Natural killer cell (primary cell): ENCODE data around the gene C5orf58. TPM values are rescaled to one million over a fixed set of nuclear protein-coding genes. Genes with fewer than 3 reads are reported as not detected.

ENCODE experiments used
- ATAC-seq, 3 donors: fragments of 150-1000 bp in 2 of 3; fragments of 200-7000 bp in 1 of 3; cut with Tn5 transposase; 1 replicate in 1 of 3; 2 replicates in 2 of 3; pipeline ENCODE4 v1.10.0; 2021; ENCODE audit warnings: mild to moderate bottlenecking in 2 of 3, moderate library complexity in 2 of 3
- DNase-seq, 2 donors: peaks; one replicate each; pipeline versions ENCODE4 v3.0.0 to v3.0.0-alpha.2; 2013 to 2021; ENCODE audit warnings: mixed read lengths in 1 of 2
- H3K27ac ChIP-seq: one replicate; pipeline ENCODE4 v1.5.1; 2013; ENCODE audit warnings: mild to moderate bottlenecking, low read length
- H3K27me3 ChIP-seq: one replicate; pipeline ENCODE4 v1.6.1; 2013; ENCODE audit warnings: low read length; ENCODE audit not compliant: control insufficient read depth, insufficient read depth
- H3K36me3 ChIP-seq: one replicate; pipeline ENCODE4 v1.6.1; 2013; ENCODE audit warnings: low read length; ENCODE audit not compliant: control insufficient read depth, insufficient read depth
- H3K4me1 ChIP-seq: one replicate; pipeline ENCODE4 v1.6.1; 2013; ENCODE audit warnings: low read length; ENCODE audit not compliant: control insufficient read depth, insufficient read depth
- H3K4me3 ChIP-seq: one replicate; pipeline ENCODE4 v1.5.1; 2013; ENCODE audit warnings: low read length
- H3K9me3 ChIP-seq: one replicate; pipeline ENCODE4 v1.6.1; 2013; ENCODE audit warnings: low read length; ENCODE audit not compliant: control insufficient read depth, insufficient read depth
- H3K27ac Mint-ChIP-seq, 2 donors: one replicate each; pipeline ENCODE4 v1.8.0; 2022; ENCODE audit warnings: mild to moderate bottlenecking in 2 of 2, mixed read lengths in 2 of 2, moderate library complexity in 1 of 2
- H3K27me3 Mint-ChIP-seq, 2 donors: one replicate each; pipeline ENCODE4 v1.8.0; 2022; ENCODE audit warnings: low read depth in 2 of 2, mixed read lengths in 2 of 2
- H3K36me3 Mint-ChIP-seq: one replicate; pipeline ENCODE4 v1.8.0; 2022; ENCODE audit warnings: mixed read lengths
- H3K4me1 Mint-ChIP-seq, 2 donors: one replicate each; pipeline ENCODE4 v1.8.0; 2022; ENCODE audit warnings: mixed read lengths in 2 of 2
- H3K4me3 Mint-ChIP-seq: one replicate; pipeline ENCODE4 v1.8.0; 2022; ENCODE audit warnings: mild to moderate bottlenecking, moderate library complexity, mixed read lengths
- H3K9me3 Mint-ChIP-seq, 2 donors: one replicate each; pipeline ENCODE4 v1.8.0; 2022; ENCODE audit warnings: mixed read lengths in 2 of 2
- CTCF ChIP-seq: fragments of 200-600 bp; IDR thresholded peaks from one replicate; pipeline ENCODE4 v1.8.0; 2022; ENCODE audit warnings: antibody characterized with exemption
- WGBS: methylation state at CpG from one replicate; pipeline ENCODE4 v1.1.7; 2013; ENCODE audit warnings: missing lambda C conversion rate; ENCODE audit not compliant: insufficient coverage; 5-methylcytosine and 5-hydroxymethylcytosine counted together
- intact Hi-C: fragments of 100-400 bp; cut with micrococcal nuclease; formaldehyde crosslinking; loops from one replicate; pipeline ENCODE4 v1.14.2; 2022
- total RNA-seq, 4 donors: library from RNA; stranded (reverse); fragments of 120-200 nt in 1 of 4; gene quantifications; one replicate each; pipeline versions ENCODE4 v1.2.3 to v1.2.4, GENCODE V29; 2013 to 2022

C5orf58 gene
- total RNA-seq, 3 donors from 2014 or later (not counting 1 experiment from before 2014, with no cell fraction given) = not detected

GRCh38 chr5:170249355-170249754 lies 16.6 kb downstream of the C5orf58 start:
- 100% methylated on average over 1 of the region's 4 CpGs for WGBS

GRCh38 chr5:170250810-170251317 lies 18.1 kb downstream of the C5orf58 start:
- Mint-ChIP-seq H3K4me3 (no peak overlapping the region), H3K36me3 (peaks cover 54% of the 10 kb centered on the region), H3K9me3 (no peaks in the 10 kb centered on the region), H3K27ac (peak overlapping the region; percentile 71 to 73), H3K27me3 (no peaks in the 10 kb centered on the region), H3K4me1 (peaks cover 42 to 45% of the 10 kb centered on the region in 2 donors)
- intact Hi-C loops = no loop called here
- H3K27me3 ChIP-seq = no peaks in the 10 kb centered on the region
- no CpG with 5 or more reads among the region's 3 CpGs for WGBS
- ATAC-seq (no peak), DNase-seq (no peak)
- peaks cover 13% of the 10 kb centered on the region for H3K4me1 ChIP-seq
- H3K36me3 ChIP-seq = peaks cover 98% of the 10 kb centered on the region
- H3K27ac ChIP-seq = no peak overlapping the region
- H3K4me3 ChIP-seq = no peak overlapping the region
- TF ChIP-seq CTCF = no peak
- no peaks in the 10 kb centered on the region for H3K9me3 ChIP-seq

More at GRCh38 chr5:170249355-170249754, 16.6 kb downstream of the C5orf58 start:
- ATAC-seq (peak in 2 of 3 donors; percentile 16 to 50), DNase-seq (no peak)
- Mint-ChIP-seq H3K4me3 (no peak overlapping the region), H3K4me1 (peaks cover 30 to 31% of the 10 kb centered on the region in 2 donors), H3K9me3 (no peaks in the 10 kb centered on the region), H3K27me3 (no peaks in the 10 kb centered on the region), H3K36me3 (peaks cover 54% of the 10 kb centered on the region), H3K27ac (peak overlapping the region; percentile 73 to 74)
- Histone ChIP-seq H3K27me3 (no peaks in the 10 kb centered on the region), H3K9me3 (no peaks in the 10 kb centered on the region), H3K27ac (peak overlapping the region; percentile 27), H3K36me3 (peaks cover 86% of the 10 kb centered on the region), H3K4me1 (peaks cover 8% of the 10 kb centered on the region), H3K4me3 (no peak overlapping the region)
- intact Hi-C loops = no loop called here
- TF ChIP-seq CTCF = no peak

GRCh38 chr5:170251462-170251861 lies 18.7 kb downstream of the C5orf58 start:
- Histone ChIP-seq H3K27ac (no peak overlapping the region), H3K9me3 (no peaks in the 10 kb centered on the region), H3K4me1 (peaks cover 13% of the 10 kb centered on the region), H3K36me3 (peaks cover 98% of the 10 kb centered on the region), H3K4me3 (no peak overlapping the region), H3K27me3 (no peaks in the 10 kb centered on the region)
- WGBS = 100% methylated on average over 2 of the region's 2 CpGs
- Mint-ChIP-seq H3K4me3 (no peak overlapping the region), H3K27ac (peak overlapping the region; percentile 71 to 73), H3K9me3 (no peaks in the 10 kb centered on the region), H3K4me1 (peaks cover 48 to 51% of the 10 kb centered on the region in 2 donors), H3K27me3 (no peaks in the 10 kb centered on the region), H3K36me3 (peaks cover 54% of the 10 kb centered on the region)
- intact Hi-C loops = no loop called here
- ATAC-seq (no peak), DNase-seq (no peak)
- TF ChIP-seq CTCF = no peak

- no peak overlapping the region for H3K27ac ChIP-seq
- intact Hi-C loops = no loop called here
- peak overlapping the region; percentile 71 to 73 for H3K27ac Mint-ChIP-seq
- peaks cover 55% of the 10 kb centered on the region for H3K36me3 Mint-ChIP-seq
- no peak overlapping the region for H3K4me3 ChIP-seq
- H3K27me3 Mint-ChIP-seq = no peaks in the 10 kb centered on the region
- no peak for TF ChIP-seq CTCF
- peaks cover 54 to 58% of the 10 kb centered on the region in 2 donors for H3K4me1 Mint-ChIP-seq
- H3K4me1 ChIP-seq = peaks cover 13% of the 10 kb centered on the region
- DNase-seq = no peak
- no peak overlapping the region for H3K4me3 Mint-ChIP-seq
- WGBS = 100% methylated on average over 1 of the region's 3 CpGs
- ATAC-seq = no peak
- peaks cover 98% of the 10 kb centered on the region for H3K36me3 ChIP-seq
- no peaks in the 10 kb centered on the region for H3K9me3 Mint-ChIP-seq
- no peaks in the 10 kb centered on the region for H3K27me3 ChIP-seq
- no peaks in the 10 kb centered on the region for H3K9me3 ChIP-seq
Observed at GRCh38 chr5:170252109-170252508, 19.3 kb downstream of the C5orf58 start.
